ENCODE data around the gene MDP1.
A peak's percentile ranks its signal among the peaks of the same experiment; 100 is the strongest.

MDP1 gene

GRCh38 chr14:24189460-24189859, 26.4 kb downstream of the MDP1 start:
- Histone ChIP-seq H3K36me3 (ENCODE audit: insufficient read depth, low read length) (peaks cover 44% of the 10 kb centered on the region), H3K9ac (ENCODE audit: low read depth, low read length) (peak overlapping the region; percentile 35), H3K27me3 (ENCODE audit: control insufficient read depth, insufficient read depth, low read length) (no peaks in the 10 kb centered on the region), H3K4me2 (ENCODE audit: low read length) (peak overlapping the region; percentile 96), H3K4me3 (ENCODE audit: low read length) (no peak overlapping the region), H3K9me3 (replicated peaks; ENCODE audit: low read length) (no peaks in the 10 kb centered on the region), H3K4me1 (ENCODE audit: control insufficient read depth, insufficient read depth, low read length) (peaks cover 22% of the 10 kb centered on the region)

GRCh38 chr14:24189059-24189375, 26.8 kb downstream of the MDP1 start:
- Histone ChIP-seq H3K9ac (ENCODE audit: low read depth, low read length) (peak overlapping the region; percentile 35), H3K36me3 (ENCODE audit: insufficient read depth, low read length) (peaks cover 49% of the 10 kb centered on the region), H3K9me3 (replicated peaks; ENCODE audit: low read length) (no peaks in the 10 kb centered on the region), H3K27me3 (ENCODE audit: control insufficient read depth, insufficient read depth, low read length) (no peaks in the 10 kb centered on the region), H3K4me3 (ENCODE audit: low read length) (no peak overlapping the region), H3K4me2 (ENCODE audit: low read length) (peak overlapping the region; percentile 96), H3K4me1 (ENCODE audit: control insufficient read depth, insufficient read depth, low read length) (peaks cover 17% of the 10 kb centered on the region)

- Histone ChIP-seq H3K4me3 (ENCODE audit: low read length) (peak within 1 kb of the TSS; percentile 82), H3K36me3 (ENCODE audit: insufficient read depth, low read length) (peaks cover 52% of the 10 kb centered on the region)
These were observed 27.4 kb downstream of the MDP1 start, which contains the start of gene IPO4 for GRCh38 chr14:24188251-24189058. Gene IPO4 (minus strand): TSS chr14:24188816. CDS start chr14:24188787, 29 bp downstream.

GRCh38 chr14:24187539-24187915, 28.3 kb downstream of the MDP1 start:
- Histone ChIP-seq H3K9ac (ENCODE audit: low read depth, low read length) (peak overlapping the region; percentile 84), H3K4me3 (ENCODE audit: low read length) (peak overlapping the region; percentile 82), H3K9me3 (replicated peaks; ENCODE audit: low read length) (no peaks in the 10 kb centered on the region), H3K4me2 (ENCODE audit: low read length) (peak overlapping the region; percentile 96), H3K4me1 (ENCODE audit: control insufficient read depth, insufficient read depth, low read length) (peaks cover 15% of the 10 kb centered on the region), H3K36me3 (ENCODE audit: insufficient read depth, low read length) (peaks cover 51% of the 10 kb centered on the region), H3K27me3 (ENCODE audit: control insufficient read depth, insufficient read depth, low read length) (no peaks in the 10 kb centered on the region)

More at GRCh38 chr14:24188251-24189058, 27.4 kb downstream of the MDP1 start, which contains the start of gene IPO4:
- H3K27me3 ChIP-seq (ENCODE audit: control insufficient read depth, insufficient read depth, low read length): no peaks in the 10 kb centered on the region
- peaks cover 15% of the 10 kb centered on the region for H3K4me1 ChIP-seq (ENCODE audit: control insufficient read depth, insufficient read depth, low read length)
- H3K9ac ChIP-seq (ENCODE audit: low read depth, low read length): peak within 1 kb of the TSS; percentile 84
- peak within 1 kb of the TSS; percentile 96 for H3K4me2 ChIP-seq (ENCODE audit: low read length)
- H3K9me3 ChIP-seq (replicated peaks; ENCODE audit: low read length): no peaks in the 10 kb centered on the region

GRCh38 chr14:24186831-24187538, 28.9 kb downstream of the MDP1 start:
- H3K4me3 ChIP-seq (ENCODE audit: low read length): peak overlapping the region; percentile 82
- peaks cover 15% of the 10 kb centered on the region for H3K4me1 ChIP-seq (ENCODE audit: control insufficient read depth, insufficient read depth, low read length)
- peak overlapping the region; percentile 96 for H3K4me2 ChIP-seq (ENCODE audit: low read length)
- peak overlapping the region; percentile 84 for H3K9ac ChIP-seq (ENCODE audit: low read depth, low read length)
- H3K27me3 ChIP-seq (ENCODE audit: control insufficient read depth, insufficient read depth, low read length): no peaks in the 10 kb centered on the region
- H3K9me3 ChIP-seq (replicated peaks; ENCODE audit: low read length): no peaks in the 10 kb centered on the region
- peaks cover 52% of the 10 kb centered on the region for H3K36me3 ChIP-seq (ENCODE audit: insufficient read depth, low read length)

- H3K9ac ChIP-seq (ENCODE audit: low read depth, low read length): no peak overlapping the region
- no peaks in the 10 kb centered on the region for H3K9me3 ChIP-seq (replicated peaks; ENCODE audit: low read length)
- no peak overlapping the region for H3K4me3 ChIP-seq (ENCODE audit: low read length)
- no peak overlapping the region for H3K4me2 ChIP-seq (ENCODE audit: low read length)
- no peaks in the 10 kb centered on the region for H3K27me3 ChIP-seq (ENCODE audit: control insufficient read depth, insufficient read depth, low read length)
- peaks cover 15% of the 10 kb centered on the region for H3K4me1 ChIP-seq (ENCODE audit: control insufficient read depth, insufficient read depth, low read length)
- H3K36me3 ChIP-seq (ENCODE audit: insufficient read depth, low read length): peaks cover 61% of the 10 kb centered on the region
These were observed 30.1 kb downstream of the MDP1 start for GRCh38 chr14:24185741-24186140.

GRCh38 chr14:24185026-24185425, 30.8 kb downstream of the MDP1 start:
- H3K9ac ChIP-seq (ENCODE audit: low read depth, low read length): no peak overlapping the region
- no peaks in the 10 kb centered on the region for H3K27me3 ChIP-seq (ENCODE audit: control insufficient read depth, insufficient read depth, low read length)
- no peak overlapping the region for H3K4me2 ChIP-seq (ENCODE audit: low read length)
- no peak overlapping the region for H3K4me3 ChIP-seq (ENCODE audit: low read length)
- H3K36me3 ChIP-seq (ENCODE audit: insufficient read depth, low read length): peaks cover 64% of the 10 kb centered on the region
- peaks cover 22% of the 10 kb centered on the region for H3K4me1 ChIP-seq (ENCODE audit: control insufficient read depth, insufficient read depth, low read length)
- H3K9me3 ChIP-seq (replicated peaks; ENCODE audit: low read length): no peaks in the 10 kb centered on the region

- Histone ChIP-seq H3K9ac (ENCODE audit: low read depth, low read length) (no peak overlapping the region), H3K36me3 (ENCODE audit: insufficient read depth, low read length) (peaks cover 68% of the 10 kb centered on the region), H3K4me3 (ENCODE audit: low read length) (no peak overlapping the region)
These were observed 31.5 kb downstream of the MDP1 start for GRCh38 chr14:24184104-24184970.

GRCh38 chr14:24183014-24183481, 32.8 kb downstream of the MDP1 start:
- Histone ChIP-seq H3K27me3 (ENCODE audit: control insufficient read depth, insufficient read depth, low read length) (no peaks in the 10 kb centered on the region), H3K4me1 (ENCODE audit: control insufficient read depth, insufficient read depth, low read length) (peaks cover 22% of the 10 kb centered on the region), H3K9me3 (replicated peaks; ENCODE audit: low read length) (no peaks in the 10 kb centered on the region), H3K4me2 (ENCODE audit: low read length) (no peak overlapping the region), H3K36me3 (ENCODE audit: insufficient read depth, low read length) (peaks cover 81% of the 10 kb centered on the region), H3K9ac (ENCODE audit: low read depth, low read length) (no peak overlapping the region), H3K4me3 (ENCODE audit: low read length) (no peak overlapping the region)

More at GRCh38 chr14:24184104-24184970, 31.5 kb downstream of the MDP1 start:
- Histone ChIP-seq H3K4me1 (ENCODE audit: control insufficient read depth, insufficient read depth, low read length) (peaks cover 29% of the 10 kb centered on the region), H3K4me2 (ENCODE audit: low read length) (no peak overlapping the region), H3K27me3 (ENCODE audit: control insufficient read depth, insufficient read depth, low read length) (no peaks in the 10 kb centered on the region), H3K9me3 (replicated peaks; ENCODE audit: low read length) (no peaks in the 10 kb centered on the region)

- Histone ChIP-seq H3K9ac (ENCODE audit: low read depth, low read length) (no peak overlapping the region), H3K9me3 (replicated peaks; ENCODE audit: low read length) (no peaks in the 10 kb centered on the region), H3K27me3 (ENCODE audit: control insufficient read depth, insufficient read depth, low read length) (no peaks in the 10 kb centered on the region), H3K36me3 (ENCODE audit: insufficient read depth, low read length) (peaks cover 86% of the 10 kb centered on the region), H3K4me2 (ENCODE audit: low read length) (no peak overlapping the region), H3K4me3 (ENCODE audit: low read length) (no peak overlapping the region), H3K4me1 (ENCODE audit: control insufficient read depth, insufficient read depth, low read length) (peaks cover 14% of the 10 kb centered on the region)
These were observed 33.6 kb downstream of the MDP1 start for GRCh38 chr14:24182110-24182882.
